ENCODE results near the gene S100A2.

- TF ChIP-seq CTCF (conservative IDR thresholded peaks at IDR 0.05; ENCODE audit: low read length) (no peak), EZH2phosphoT487 (IDR thresholded peaks at IDR 0.05; ENCODE audit: borderline replicate concordance) (no peak)
These were observed 48.7 kb upstream of the S100A2 start for GRCh38 chr1:153614189-153614900.
